ENCODE results near the gene HLTF. TPM values are rescaled to one million over a fixed set of nuclear protein-coding genes. Genes with fewer than 3 reads are reported as not detected.
A peak's percentile ranks its signal among the peaks of the same experiment; 100 is the strongest.

The HLTF gene
- polyA plus RNA-seq, 1 experiment: 17.3 TPM

DNA sequence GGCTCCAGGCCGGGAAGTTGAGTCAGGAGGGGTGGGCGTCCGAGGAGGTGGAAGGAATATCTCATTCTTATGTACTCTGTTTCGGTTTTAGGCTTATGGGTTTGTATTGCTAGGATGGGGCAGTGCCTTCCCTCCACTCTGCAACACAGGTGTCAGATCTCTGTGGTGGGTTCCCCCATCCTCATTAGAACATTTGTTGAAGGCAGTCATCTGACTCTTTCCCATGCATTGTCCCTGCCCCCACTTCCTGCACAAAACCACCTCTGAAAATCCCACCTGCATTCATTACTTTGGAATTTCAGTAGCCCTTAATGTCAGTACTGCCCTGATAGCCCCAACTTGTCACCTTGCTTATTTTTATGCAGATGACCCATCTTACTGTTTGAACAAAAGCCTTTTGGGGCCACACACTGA lies 65.5 kb downstream of the HLTF start:
- H3K27me3 ChIP-seq (ENCODE audit: control insufficient read depth, insufficient read depth, low read length): no peaks in the 10 kb centered on the region
- no peak overlapping the region for H3K4me3 ChIP-seq (ENCODE audit: low read depth, low read length)
- CTCF ChIA-PET: interaction anchor here (1.3 kb wide), 1 partner anchor 10 kb away, joined by 6 read pairs; no protein-coding TSS in a partner anchor
- TF ChIP-seq, protein P1, sequence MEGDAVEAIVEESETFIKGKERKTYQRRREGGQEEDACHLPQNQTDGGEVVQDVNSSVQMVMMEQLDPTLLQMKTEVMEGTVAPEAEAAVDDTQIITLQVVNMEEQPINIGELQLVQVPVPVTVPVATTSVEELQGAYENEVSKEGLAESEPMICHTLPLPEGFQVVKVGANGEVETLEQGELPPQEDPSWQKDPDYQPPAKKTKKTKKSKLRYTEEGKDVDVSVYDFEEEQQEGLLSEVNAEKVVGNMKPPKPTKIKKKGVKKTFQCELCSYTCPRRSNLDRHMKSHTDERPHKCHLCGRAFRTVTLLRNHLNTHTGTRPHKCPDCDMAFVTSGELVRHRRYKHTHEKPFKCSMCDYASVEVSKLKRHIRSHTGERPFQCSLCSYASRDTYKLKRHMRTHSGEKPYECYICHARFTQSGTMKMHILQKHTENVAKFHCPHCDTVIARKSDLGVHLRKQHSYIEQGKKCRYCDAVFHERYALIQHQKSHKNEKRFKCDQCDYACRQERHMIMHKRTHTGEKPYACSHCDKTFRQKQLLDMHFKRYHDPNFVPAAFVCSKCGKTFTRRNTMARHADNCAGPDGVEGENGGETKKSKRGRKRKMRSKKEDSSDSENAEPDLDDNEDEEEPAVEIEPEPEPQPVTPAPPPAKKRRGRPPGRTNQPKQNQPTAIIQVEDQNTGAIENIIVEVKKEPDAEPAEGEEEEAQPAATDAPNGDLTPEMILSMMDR (IDR thresholded peaks at IDR 0.05; ENCODE audit: insufficient read depth, low read depth, low read length): no peak
- peaks cover 3% of the 10 kb centered on the region for H3K36me3 ChIP-seq (ENCODE audit: control insufficient read depth, insufficient read depth, low read length)
- no peak for DNase-seq (ENCODE audit: low read depth)
- POLR2A ChIA-PET: no interaction called here

DNA sequence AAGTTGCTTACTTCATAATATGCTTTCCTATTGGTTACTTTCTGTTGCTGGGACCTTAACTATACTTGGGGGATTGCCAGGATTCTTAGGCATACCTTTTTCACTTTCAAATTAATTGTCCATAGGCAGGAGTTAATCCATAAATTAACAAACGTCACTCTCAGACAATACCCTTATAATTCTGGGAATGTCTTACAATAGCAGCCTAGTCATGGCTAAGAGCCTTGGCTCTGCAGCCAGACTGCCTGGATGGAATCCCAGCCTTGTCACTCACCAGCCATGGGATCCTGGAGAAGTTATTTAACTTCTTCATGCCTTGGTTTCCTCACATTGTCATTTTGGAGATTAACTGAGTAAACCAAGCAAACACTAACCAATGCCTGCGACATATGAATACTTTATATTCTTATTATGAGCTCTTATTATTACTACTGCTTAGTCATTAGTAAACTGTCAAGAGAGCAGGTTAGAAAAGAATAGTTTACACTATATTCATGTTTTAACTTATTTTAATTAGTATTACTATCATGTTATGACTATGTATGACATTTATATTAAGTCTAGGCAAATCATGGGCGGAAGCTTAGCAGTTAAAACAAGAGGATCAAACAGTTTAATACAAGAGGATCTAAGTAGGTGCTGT lies 66.0 kb downstream of the HLTF start:
- POLR2A ChIA-PET: no interaction called here
- DNase-seq (ENCODE audit: low read depth): no peak
- no peaks in the 10 kb centered on the region for H3K27me3 ChIP-seq (ENCODE audit: control insufficient read depth, insufficient read depth, low read length)
- H3K4me3 ChIP-seq (ENCODE audit: low read depth, low read length): no peak overlapping the region
- peaks cover 3% of the 10 kb centered on the region for H3K36me3 ChIP-seq (ENCODE audit: control insufficient read depth, insufficient read depth, low read length)
- CTCF ChIA-PET: interaction anchor here (0.8 to 1.3 kb wide), 3 partner anchors 11 to 65 kb away, joined by 3 to 6 read pairs (median 3); no protein-coding TSS in a partner anchor
- TF ChIP-seq, protein P1 (IDR thresholded peaks at IDR 0.05; ENCODE audit: insufficient read depth, low read depth, low read length): no peak

DNA sequence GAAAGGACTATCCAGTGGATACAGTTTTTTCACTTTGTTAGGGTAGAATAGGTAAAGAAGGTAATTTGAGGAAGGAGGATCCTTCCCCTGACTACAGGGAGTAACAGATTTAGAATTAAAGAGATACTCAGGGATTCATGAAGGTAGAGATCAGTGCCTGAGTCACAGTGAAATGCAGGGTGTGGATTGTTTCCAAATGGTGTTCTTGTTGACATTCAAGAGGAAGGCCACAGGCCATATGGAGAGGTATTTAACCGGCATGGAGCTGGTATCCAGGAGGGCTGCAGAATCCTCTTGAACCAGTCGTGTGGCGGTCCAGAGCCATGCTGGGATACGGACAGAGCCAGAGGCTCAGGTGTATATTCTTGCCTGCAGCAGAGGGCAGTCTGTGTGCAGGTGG lies 66.8 kb downstream of the HLTF start:
- no peak for DNase-seq (ENCODE audit: low read depth)
- no peaks in the 10 kb centered on the region for H3K27me3 ChIP-seq (ENCODE audit: control insufficient read depth, insufficient read depth, low read length)
- TF ChIP-seq, protein P1 (IDR thresholded peaks at IDR 0.05; ENCODE audit: insufficient read depth, low read depth, low read length): no peak
- CTCF ChIA-PET: interaction anchor here (0.8 to 1.3 kb wide), 2 partner anchors 10 to 64 kb away, joined by 3 read pairs; no protein-coding TSS in a partner anchor
- H3K4me3 ChIP-seq (ENCODE audit: low read depth, low read length): no peak overlapping the region
- H3K36me3 ChIP-seq (ENCODE audit: control insufficient read depth, insufficient read depth, low read length): peaks cover 2% of the 10 kb centered on the region
- POLR2A ChIA-PET: interaction anchor here (0.6 kb wide), 1 partner anchor 17 kb away, joined by 3 read pairs; no protein-coding TSS in a partner anchor

DNA sequence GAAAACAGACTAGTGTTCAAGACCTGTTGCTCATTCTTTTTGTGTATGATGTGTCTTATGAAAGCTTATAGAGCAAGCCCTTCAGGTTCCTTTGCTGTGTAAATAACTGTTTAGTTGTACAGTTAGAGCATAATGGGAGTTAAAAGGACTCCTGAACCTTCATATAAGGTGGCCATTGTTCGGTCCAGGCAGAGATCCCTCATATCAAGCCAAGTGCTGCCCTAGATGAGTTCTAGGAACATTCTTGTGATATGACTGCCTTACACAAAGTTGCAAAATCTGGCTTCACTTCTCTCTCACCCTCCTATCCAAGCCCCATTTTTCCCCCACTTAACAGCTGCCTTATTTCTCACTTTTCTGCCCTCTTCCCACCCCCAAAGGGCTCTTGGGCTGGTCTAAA lies 68.1 kb downstream of the HLTF start:
- CTCF ChIA-PET: no interaction called here
- no peak for DNase-seq (ENCODE audit: low read depth)
- no peaks in the 10 kb centered on the region for H3K27me3 ChIP-seq (ENCODE audit: control insufficient read depth, insufficient read depth, low read length)
- no peak overlapping the region for H3K4me3 ChIP-seq (ENCODE audit: low read depth, low read length)
- TF ChIP-seq, protein P1 (IDR thresholded peaks at IDR 0.05; ENCODE audit: insufficient read depth, low read depth, low read length): no peak
- no peaks in the 10 kb centered on the region; the same call in none of the 2 replicates for H3K36me3 ChIP-seq (ENCODE audit: control insufficient read depth, insufficient read depth, low read length)
- POLR2A ChIA-PET: interaction anchor here (0.6 kb wide), 2 partner anchors 25 to 162 kb away, joined by 3 to 4 read pairs; no protein-coding TSS in a partner anchor

DNA sequence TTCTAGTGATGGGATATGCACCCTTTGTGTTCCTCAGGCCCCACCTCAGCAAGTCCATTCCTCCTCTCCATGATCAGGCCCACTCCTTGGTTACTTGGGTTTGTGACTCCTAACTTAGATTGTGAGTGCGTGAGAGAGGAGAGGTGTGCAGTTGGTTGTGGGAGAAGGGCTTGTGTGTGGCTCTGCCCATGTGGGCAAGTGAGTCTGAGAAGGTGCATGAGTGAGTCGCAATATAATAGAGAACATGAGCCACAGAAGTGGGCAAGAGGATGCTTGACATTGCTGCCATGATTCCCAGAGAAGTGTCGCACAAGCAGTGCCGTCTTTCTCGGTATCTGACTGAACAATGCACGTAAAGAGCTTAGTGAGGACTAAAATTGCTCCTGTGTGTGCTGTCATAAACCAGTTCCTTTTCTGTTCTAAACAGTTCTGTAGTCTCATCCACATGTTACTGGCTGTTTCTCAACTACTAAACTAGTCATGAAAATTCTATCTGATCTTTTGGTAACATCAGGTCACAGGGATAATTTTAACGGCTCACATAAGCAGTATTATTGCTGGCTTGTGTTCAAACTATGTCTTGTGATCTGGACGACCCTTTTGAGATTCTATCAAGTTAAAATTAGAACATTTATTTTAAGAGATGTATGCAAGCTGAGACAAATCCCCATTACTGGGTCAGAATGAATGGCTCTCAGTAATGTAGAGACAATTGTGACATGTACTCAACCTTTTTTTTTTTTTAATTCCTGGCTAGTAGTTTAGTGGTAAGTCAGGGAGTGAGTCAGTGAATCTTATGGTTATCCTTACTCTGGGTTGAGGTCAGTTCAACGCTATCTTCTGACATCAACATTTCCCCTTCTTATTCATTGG lies 69.4 kb downstream of the HLTF start:
- no peak overlapping the region for H3K4me3 ChIP-seq (ENCODE audit: low read depth, low read length)
- no peaks in the 10 kb centered on the region; the same call in none of the 2 replicates for H3K36me3 ChIP-seq (ENCODE audit: control insufficient read depth, insufficient read depth, low read length)
- ChIA-PET CTCF (interaction anchor here (1.5 to 2.5 kb wide), 2 partner anchors 11 to 14 kb away, joined by 4 to 6 read pairs; no protein-coding TSS in a partner anchor), POLR2A (interaction anchor here (0.6 kb wide), 1 partner anchor 47 kb away, joined by 3 read pairs; no protein-coding TSS in a partner anchor)
- TF ChIP-seq, protein P1 (IDR thresholded peaks at IDR 0.05; ENCODE audit: insufficient read depth, low read depth, low read length): no peak
- peak; percentile 88 for DNase-seq (ENCODE audit: low read depth)
- no peaks in the 10 kb centered on the region for H3K27me3 ChIP-seq (ENCODE audit: control insufficient read depth, insufficient read depth, low read length)
